Measurements from ENCODE around the gene SRI. TPM values are rescaled to one million over a fixed set of nuclear protein-coding genes. Genes with fewer than 3 reads are reported as not detected.

The SRI gene
- total and polyA plus RNA-seq, 2 donors (not counting 3 experiments of a cell fraction or from before 2014, with no cell fraction given): 121 to 204 TPM

GRCh38 chr7:88216276-88216675, 3.6 kb downstream of the SRI start:
- Histone ChIP-seq H3K27me3 (ENCODE audit: control insufficient read depth in 2 of 2, insufficient read depth in 2 of 2, low read length in 2 of 2) (no peaks in the 10 kb centered on the region), H3K79me2 (ENCODE audit: control insufficient read depth, insufficient read depth, low read length) (peaks cover 64% of the 10 kb centered on the region), H3K27ac (ENCODE audit: insufficient read depth, low read depth, low read length) (no peak overlapping the region), H3K4me1 (ENCODE audit: control insufficient read depth, extremely low read depth, insufficient read depth, low read length) (peaks cover 13% of the 10 kb centered on the region), H3K36me3 (ENCODE audit: control insufficient read depth in 2 of 2, extremely low read depth in 1 of 2, insufficient read depth in 2 of 2, low read length in 2 of 2) (peaks cover 18 to 29% of the 10 kb centered on the region in 2 experiments), H3K4me3 (replicated peaks in 1 of 3; ENCODE audit: insufficient read depth in 1 of 3, low read depth in 1 of 3, low read length in 3 of 3) (no peak overlapping the region), H2AFZ (ENCODE audit: low read depth, low read length) (no peak overlapping the region), H3K4me2 (ENCODE audit: insufficient read depth, low read length) (no peak overlapping the region), H4K20me1 (replicated peaks; ENCODE audit: control insufficient read depth, extremely low read depth, insufficient read depth, low read length) (peaks cover 4% of the 10 kb centered on the region), H3K9me1 (replicated peaks; ENCODE audit: control insufficient read depth, extremely low read depth, insufficient read depth, low read length) (no peaks in the 10 kb centered on the region), H3K9me3 (replicated peaks; ENCODE audit: control insufficient read depth, insufficient read depth, low read length) (no peaks in the 10 kb centered on the region), H3K9ac (replicated peaks; ENCODE audit: extremely low read depth, insufficient read depth, low read length) (no peak overlapping the region)
- intact Hi-C loops (cut with micrococcal nuclease) (loop anchor here (5.0 to 10.0 kb wide), 2 partner anchors 281 to 589 kb away; partner anchors contain the start of genes ADAM22 and RUNDC3B), dilution Hi-C loops (cut with MboI; ENCODE audit: extremely low pct_ligation_motif_present, low sequenced_read_pairs) (no loop called here)
- DNase-seq (ENCODE audit: low read depth, low spot score): no peak
- BruUV-seq (replicated peaks): no TSS peak
- POLR2A ChIA-PET: no interaction called here
- TF ChIP-seq FOS (IDR thresholded peaks at IDR 0.05; ENCODE audit: borderline replicate concordance, insufficient read depth, low read length) (no peak), MYC (IDR thresholded peaks at IDR 0.05; ENCODE audit: low read depth, low read length) (no peak), POLR2A (IDR thresholded peaks at IDR 0.05; ENCODE audit: low read depth, low read length) (no peak), CTCF (IDR thresholded peaks at IDR 0.05; ENCODE audit: extremely low read depth in 1 of 2, insufficient read depth in 1 of 2, low read depth in 1 of 2, low read length in 2 of 2) (no peak), JUN (IDR thresholded peaks at IDR 0.05; ENCODE audit: borderline replicate concordance, insufficient read depth, insufficient read length, low read depth) (no peak), POLR2AphosphoS5 (IDR thresholded peaks at IDR 0.05; ENCODE audit: insufficient read depth, low read depth, low read length) (no peak), MAX (IDR thresholded peaks at IDR 0.05; ENCODE audit: insufficient read depth, insufficient read length) (no peak), EZH2 (IDR thresholded peaks at IDR 0.05; ENCODE audit: borderline replicate concordance, low read depth, low read length, severe bottlenecking) (no peak), GATA2 (IDR thresholded peaks at IDR 0.05; ENCODE audit: insufficient read depth, insufficient read length, low read depth, low read length) (no peak)
- FAIRE-seq: no peak
- CTCF ChIA-PET: no interaction called here

Data from endothelial cell of umbilical vein (primary cell).